ENCODE results near the gene ACSL6. TPM values are rescaled to one million over a fixed set of nuclear protein-coding genes. Genes with fewer than 3 reads are reported as not detected.

Gene ACSL6
- total RNA-seq, 1 donor from 2014 or later = not detected

- H3K27me3 Mint-ChIP-seq (ENCODE audit: unreplicated experiment) = peaks cover 33% of the 10 kb centered on the region
- TF ChIP-seq CTCF (IDR thresholded peaks at IDR 0.05) = no peak
- H3K9me3 Mint-ChIP-seq (ENCODE audit: unreplicated experiment) = no peaks in the 10 kb centered on the region
- no peaks in the 10 kb centered on the region for H3K36me3 Mint-ChIP-seq (ENCODE audit: unreplicated experiment)
- no peaks in the 10 kb centered on the region for H3K4me1 Mint-ChIP-seq (ENCODE audit: unreplicated experiment)
- no peak overlapping the region for H3K4me3 Mint-ChIP-seq (ENCODE audit: unreplicated experiment)
- DNase-seq (ENCODE audit: extremely low spot score, unreplicated experiment) = no peak
- H3K27ac Mint-ChIP-seq (ENCODE audit: unreplicated experiment) = no peak overlapping the region
These were observed 39.4 kb upstream of the ACSL6 start for GRCh38 chr5:132050661-132051552.

GRCh38 chr5:132050136-132050535 is 38.7 kb upstream of the ACSL6 start:
- no peak overlapping the region for H3K27ac Mint-ChIP-seq (ENCODE audit: unreplicated experiment)
- H3K27me3 Mint-ChIP-seq (ENCODE audit: unreplicated experiment) = peaks cover 32% of the 10 kb centered on the region
- no peaks in the 10 kb centered on the region for H3K4me1 Mint-ChIP-seq (ENCODE audit: unreplicated experiment)
- no peaks in the 10 kb centered on the region for H3K36me3 Mint-ChIP-seq (ENCODE audit: unreplicated experiment)
- no peak for TF ChIP-seq CTCF (IDR thresholded peaks at IDR 0.05)
- no peak overlapping the region for H3K4me3 Mint-ChIP-seq (ENCODE audit: unreplicated experiment)
- H3K9me3 Mint-ChIP-seq (ENCODE audit: unreplicated experiment) = no peaks in the 10 kb centered on the region
- DNase-seq (ENCODE audit: extremely low spot score, unreplicated experiment) = no peak

- no peak for TF ChIP-seq CTCF (IDR thresholded peaks at IDR 0.05)
- Mint-ChIP-seq H3K9me3 (ENCODE audit: unreplicated experiment) (no peaks in the 10 kb centered on the region), H3K27ac (ENCODE audit: unreplicated experiment) (no peak overlapping the region), H3K4me1 (ENCODE audit: unreplicated experiment) (no peaks in the 10 kb centered on the region), H3K36me3 (ENCODE audit: unreplicated experiment) (no peaks in the 10 kb centered on the region), H3K4me3 (ENCODE audit: unreplicated experiment) (no peak overlapping the region), H3K27me3 (ENCODE audit: unreplicated experiment) (peaks cover 30% of the 10 kb centered on the region)
- DNase-seq (ENCODE audit: extremely low spot score, unreplicated experiment) = no peak
These were observed 38.1 kb upstream of the ACSL6 start for GRCh38 chr5:132049559-132049958.

GRCh38 chr5:132049093-132049492 is 37.6 kb upstream of the ACSL6 start:
- DNase-seq (ENCODE audit: extremely low spot score, unreplicated experiment) = no peak
- no peak overlapping the region for H3K27ac Mint-ChIP-seq (ENCODE audit: unreplicated experiment)
- TF ChIP-seq CTCF (IDR thresholded peaks at IDR 0.05) = no peak
- H3K27me3 Mint-ChIP-seq (ENCODE audit: unreplicated experiment) = peaks cover 32% of the 10 kb centered on the region
- H3K4me3 Mint-ChIP-seq (ENCODE audit: unreplicated experiment) = no peak overlapping the region
- H3K9me3 Mint-ChIP-seq (ENCODE audit: unreplicated experiment) = no peaks in the 10 kb centered on the region
- H3K4me1 Mint-ChIP-seq (ENCODE audit: unreplicated experiment) = no peaks in the 10 kb centered on the region
- no peaks in the 10 kb centered on the region for H3K36me3 Mint-ChIP-seq (ENCODE audit: unreplicated experiment)

GRCh38 chr5:132046880-132047299 is 35.4 kb upstream of the ACSL6 start:
- H3K4me1 Mint-ChIP-seq (ENCODE audit: unreplicated experiment) = no peaks in the 10 kb centered on the region
- DNase-seq (ENCODE audit: extremely low spot score, unreplicated experiment) = no peak
- H3K9me3 Mint-ChIP-seq (ENCODE audit: unreplicated experiment) = peaks cover 2% of the 10 kb centered on the region
- H3K27ac Mint-ChIP-seq (ENCODE audit: unreplicated experiment) = no peak overlapping the region
- H3K36me3 Mint-ChIP-seq (ENCODE audit: unreplicated experiment) = no peaks in the 10 kb centered on the region
- no peak overlapping the region for H3K4me3 Mint-ChIP-seq (ENCODE audit: unreplicated experiment)
- no peak for TF ChIP-seq CTCF (IDR thresholded peaks at IDR 0.05)
- peaks cover 36% of the 10 kb centered on the region for H3K27me3 Mint-ChIP-seq (ENCODE audit: unreplicated experiment)

All from osteocyte (in vitro differentiated cells).